GM12873 (cell line): ENCODE results near the gene CDKAL1.

Experiments
- TF ChIP-seq, protein P1 (sequence below): IDR thresholded peaks from 2 replicates; pipeline ENCODE4 v1.5.1; 2012; ENCODE audit warnings: low read depth, mild to moderate bottlenecking, moderate library complexity, low read length, control low read depth; ENCODE audit not compliant: insufficient read depth; ENCODE audit errors: missing control alignments

The CDKAL1 gene

DNA sequence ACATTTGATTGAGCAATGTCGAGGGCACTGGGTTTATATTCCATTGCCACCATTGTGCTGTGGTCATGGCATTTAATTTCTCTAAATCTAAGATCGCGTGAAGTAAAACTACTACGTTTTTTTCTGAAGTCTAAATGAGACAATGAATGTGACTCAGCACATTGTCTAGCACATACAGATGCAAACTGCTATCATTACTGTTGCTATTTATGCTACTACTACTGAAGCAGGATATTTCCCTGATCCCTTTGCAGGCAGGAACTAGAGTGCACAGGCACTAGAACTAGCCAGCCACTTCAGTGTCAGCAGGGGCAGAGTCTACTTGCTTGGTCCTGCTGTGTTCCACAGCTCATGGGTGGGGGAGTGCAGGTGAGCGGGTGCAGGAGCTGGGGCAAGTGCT, 449.7 kb downstream of the CDKAL1 start:
- TF ChIP-seq, protein P1, sequence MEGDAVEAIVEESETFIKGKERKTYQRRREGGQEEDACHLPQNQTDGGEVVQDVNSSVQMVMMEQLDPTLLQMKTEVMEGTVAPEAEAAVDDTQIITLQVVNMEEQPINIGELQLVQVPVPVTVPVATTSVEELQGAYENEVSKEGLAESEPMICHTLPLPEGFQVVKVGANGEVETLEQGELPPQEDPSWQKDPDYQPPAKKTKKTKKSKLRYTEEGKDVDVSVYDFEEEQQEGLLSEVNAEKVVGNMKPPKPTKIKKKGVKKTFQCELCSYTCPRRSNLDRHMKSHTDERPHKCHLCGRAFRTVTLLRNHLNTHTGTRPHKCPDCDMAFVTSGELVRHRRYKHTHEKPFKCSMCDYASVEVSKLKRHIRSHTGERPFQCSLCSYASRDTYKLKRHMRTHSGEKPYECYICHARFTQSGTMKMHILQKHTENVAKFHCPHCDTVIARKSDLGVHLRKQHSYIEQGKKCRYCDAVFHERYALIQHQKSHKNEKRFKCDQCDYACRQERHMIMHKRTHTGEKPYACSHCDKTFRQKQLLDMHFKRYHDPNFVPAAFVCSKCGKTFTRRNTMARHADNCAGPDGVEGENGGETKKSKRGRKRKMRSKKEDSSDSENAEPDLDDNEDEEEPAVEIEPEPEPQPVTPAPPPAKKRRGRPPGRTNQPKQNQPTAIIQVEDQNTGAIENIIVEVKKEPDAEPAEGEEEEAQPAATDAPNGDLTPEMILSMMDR: no peak

DNA sequence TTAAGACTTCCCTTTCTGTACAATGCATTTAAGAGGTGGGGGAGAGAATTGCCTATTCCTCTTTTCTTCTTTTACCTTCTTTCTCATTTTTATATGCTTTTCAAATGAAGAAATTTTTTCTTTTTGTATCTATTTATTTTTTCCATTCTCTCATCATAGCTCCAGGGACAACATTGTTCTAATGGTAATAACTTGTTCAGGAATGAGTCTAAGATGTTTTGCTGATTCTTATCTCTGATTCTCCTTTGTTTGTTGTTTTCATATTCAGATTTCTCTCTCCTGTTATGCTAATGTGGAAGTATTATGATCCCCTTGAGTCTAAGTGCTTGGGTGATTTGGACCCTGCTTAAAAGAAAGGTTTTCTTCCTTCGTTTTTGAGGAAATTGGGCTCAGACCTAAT, 451.6 kb downstream of the CDKAL1 start:
- TF ChIP-seq, protein P1: no peak

DNA sequence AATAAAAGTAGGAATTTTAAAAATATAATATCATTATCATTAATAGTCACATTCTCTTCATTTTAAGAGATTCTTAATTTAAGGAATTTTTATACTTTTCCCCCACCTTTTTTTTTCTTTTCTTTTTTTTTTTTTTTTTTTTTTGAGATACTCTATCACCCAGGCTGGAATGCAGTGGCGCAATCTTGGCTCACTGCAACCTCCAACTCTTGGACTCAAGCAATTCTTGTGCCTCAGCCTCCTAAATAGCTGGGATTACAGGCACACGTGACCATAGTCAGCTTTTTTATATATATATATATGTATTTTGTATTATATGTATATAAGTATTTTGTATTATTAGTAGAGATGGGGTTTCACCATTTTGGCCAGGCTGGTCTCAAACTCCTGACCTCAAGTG, 457.7 kb downstream of the CDKAL1 start:
- TF ChIP-seq, protein P1: no peak

DNA sequence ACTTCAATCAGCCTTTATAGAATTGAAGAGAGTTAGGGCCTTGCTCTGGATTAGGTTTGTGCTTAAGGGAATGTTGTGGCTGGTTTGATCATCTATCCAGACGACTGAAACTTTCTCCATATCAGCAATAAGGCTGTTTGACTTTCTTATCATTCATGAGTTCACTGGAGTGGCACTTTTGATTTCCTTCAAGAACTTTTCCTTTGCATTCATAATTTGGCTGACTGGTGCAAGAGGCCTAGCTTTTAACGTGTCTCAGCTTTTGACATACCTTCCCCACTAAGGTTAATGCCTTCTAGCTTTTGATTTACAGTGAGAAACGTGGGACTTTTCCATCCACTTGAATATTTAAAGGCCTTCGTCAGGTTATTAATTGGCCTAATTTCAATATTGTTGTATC, 461.8 kb downstream of the CDKAL1 start:
- TF ChIP-seq, protein P1: no peak

DNA sequence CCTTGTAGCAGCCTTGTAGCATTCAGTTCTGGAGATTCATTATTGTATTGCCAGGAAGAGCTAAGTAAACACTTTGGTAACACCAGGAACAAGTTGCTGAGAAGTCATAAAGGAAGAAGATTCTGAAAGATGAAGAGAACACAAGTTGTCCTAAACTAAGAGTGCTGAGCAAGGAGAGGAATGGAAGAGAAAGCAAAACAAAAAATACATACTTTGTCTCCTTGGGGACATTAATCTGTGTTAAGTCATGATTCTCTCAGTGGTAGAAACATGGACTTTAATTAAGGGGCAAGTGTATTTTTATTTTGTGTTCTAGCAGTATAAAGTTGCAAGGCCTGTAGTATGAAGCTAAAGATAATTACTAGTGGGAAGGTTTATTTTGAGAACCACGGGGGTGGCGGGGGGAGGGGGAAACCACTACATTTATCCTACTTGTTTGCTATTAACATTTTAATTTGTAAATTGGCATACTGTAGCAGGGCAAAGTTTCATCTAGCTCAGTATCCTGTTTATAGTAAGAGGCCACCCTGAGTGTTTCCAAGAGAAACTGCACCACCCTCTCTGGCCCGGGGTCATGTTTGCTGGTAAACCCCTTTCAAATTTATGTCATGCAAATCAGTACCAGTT, 463.0 kb downstream of the CDKAL1 start:
- TF ChIP-seq, protein P1: no peak

DNA sequence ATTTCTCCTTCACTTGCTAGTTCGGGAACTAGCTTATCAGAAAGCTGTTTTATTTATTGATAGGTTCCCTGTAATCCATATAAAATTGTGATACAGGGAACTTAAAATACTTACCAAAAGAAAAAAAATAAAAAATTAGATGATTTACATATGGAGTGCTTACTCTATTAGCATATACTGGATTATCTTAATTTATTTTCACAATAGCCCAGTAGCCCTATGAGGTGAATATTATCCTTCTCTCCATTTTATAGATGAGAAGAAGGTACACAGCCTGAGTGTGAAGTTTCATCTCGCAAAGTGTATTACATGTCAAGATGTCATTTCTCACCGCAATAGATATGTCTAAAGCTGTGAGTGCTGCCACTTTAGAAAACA, 463.5 kb downstream of the CDKAL1 start:
- TF ChIP-seq, protein P1: no peak

DNA sequence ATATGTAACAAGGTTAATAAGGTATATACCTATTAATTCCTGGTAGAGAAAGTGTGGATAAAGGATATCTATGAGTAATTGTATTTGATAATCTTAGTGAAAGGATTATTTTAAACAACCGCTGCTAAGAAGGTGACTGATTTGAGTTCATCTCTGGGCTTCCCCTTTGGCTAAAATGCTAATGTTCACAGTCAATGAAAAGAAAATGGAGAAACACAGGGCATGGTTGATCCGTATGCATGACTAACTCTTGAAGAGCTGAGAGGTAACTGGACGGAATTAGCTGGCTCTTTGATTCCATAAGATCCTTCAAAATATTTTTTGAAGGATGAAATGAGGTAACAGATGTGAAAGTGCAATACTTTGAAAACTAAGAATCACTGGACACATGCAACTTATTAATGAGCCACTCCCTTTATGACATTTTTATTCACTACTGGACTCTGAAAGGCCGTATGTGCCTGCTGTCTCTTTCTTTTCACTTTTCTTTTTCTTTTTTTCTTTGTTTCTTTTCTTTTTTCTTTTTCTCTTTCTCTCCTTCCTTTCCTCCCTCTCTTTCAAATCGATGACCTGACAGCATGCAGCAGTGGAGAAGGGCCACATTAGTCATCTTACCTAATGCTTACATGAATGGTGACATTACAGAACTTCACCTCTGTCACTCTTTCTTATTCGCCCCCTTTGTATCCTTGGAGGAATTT, 464.6 kb downstream of the CDKAL1 start:
- TF ChIP-seq, protein P1: no peak
